K562 (cell line): ENCODE measurements around the gene NSDHL.

ENCODE experiments used
- EP300 ChIP-seq: IDR thresholded peaks from 2 replicates; pipeline ENCODE4 v1.6.1; 2012; ENCODE audit warnings: low read length, improper control_type of control experiment
- SMC3 ChIP-seq: conservative IDR thresholded peaks from 2 replicates; pipeline ENCODE4 v1.6.1; 2011; ENCODE audit warnings: low read depth, low read length, improper control_type of control experiment; ENCODE audit not compliant: insufficient read depth
- TEAD4 ChIP-seq, 2 experiments: sonication (generic) in 1 of 2; formaldehyde crosslinking in 1 of 2; IDR thresholded peaks; 2 replicates each; pipeline versions ENCODE4 v1.6.1 to v1.8.0; 2012 to 2022; ENCODE audit warnings: borderline replicate concordance in 1 of 2, inconsistent platforms in 1 of 2, low read length in 1 of 2, mild to moderate bottlenecking in 1 of 2, missing genetic modification reagents in 1 of 2
- ZEB2 ChIP-seq: fragments of 450-650 bp; IDR thresholded peaks from 2 replicates; pipeline ENCODE4 v1.6.1; 2016
- ZNF143 ChIP-seq: sonication (generic); formaldehyde crosslinking; IDR thresholded peaks from 2 replicates; pipeline ENCODE4 v1.9.0; 2022; ENCODE audit warnings: mild to moderate bottlenecking, missing genetic modification reagents
- ZNF217 ChIP-seq: sonication (generic); formaldehyde crosslinking; IDR thresholded peaks from 2 replicates; pipeline ENCODE4 v1.8.0; 2022; ENCODE audit warnings: mild to moderate bottlenecking, missing genetic modification reagents
- TF ChIP-seq, protein P1 (sequence below): fragments of 250-450 bp; sonication (Bioruptor Pico); IDR thresholded peaks from 2 replicates; pipeline ENCODE4 v1.8.0; 2021; ENCODE audit warnings: moderate library complexity, mild to moderate bottlenecking, inconsistent platforms
- TF ChIP-seq, protein P2 (sequence below): sonication (generic); formaldehyde crosslinking; IDR thresholded peaks from 2 replicates; pipeline ENCODE4 v1.9.0; 2022; ENCODE audit warnings: mild to moderate bottlenecking, missing genetic modification reagents
- TF ChIP-seq, protein P3 (sequence below), 2 experiments: fragments of 450-650 bp in 1 of 2; sonication (generic) in 1 of 2; formaldehyde crosslinking in 1 of 2; IDR thresholded peaks in 1 of 2; conservative IDR thresholded peaks in 1 of 2; 2 replicates each; pipeline versions ENCODE4 v1.6.1 to v1.8.1; 2016 to 2023; ENCODE audit warnings: mild to moderate bottlenecking in 2 of 2, moderate library complexity in 2 of 2, inconsistent platforms in 1 of 2, missing genetic modification reagents in 1 of 2
- TF ChIP-seq, protein P4 (sequence below): fragments of 200-800 bp; sonication (Bioruptor generic); IDR thresholded peaks from 2 replicates; pipeline ENCODE4 v1.6.1; 2017; ENCODE audit warnings: missing genetic modification characterization, missing compliant biosample characterization
- TF ChIP-seq, protein P5 (sequence below): sonication (generic); formaldehyde crosslinking; IDR thresholded peaks from 2 replicates; pipeline ENCODE4 v1.5.0; 2020; ENCODE audit warnings: missing genetic modification reagents

DNA sequence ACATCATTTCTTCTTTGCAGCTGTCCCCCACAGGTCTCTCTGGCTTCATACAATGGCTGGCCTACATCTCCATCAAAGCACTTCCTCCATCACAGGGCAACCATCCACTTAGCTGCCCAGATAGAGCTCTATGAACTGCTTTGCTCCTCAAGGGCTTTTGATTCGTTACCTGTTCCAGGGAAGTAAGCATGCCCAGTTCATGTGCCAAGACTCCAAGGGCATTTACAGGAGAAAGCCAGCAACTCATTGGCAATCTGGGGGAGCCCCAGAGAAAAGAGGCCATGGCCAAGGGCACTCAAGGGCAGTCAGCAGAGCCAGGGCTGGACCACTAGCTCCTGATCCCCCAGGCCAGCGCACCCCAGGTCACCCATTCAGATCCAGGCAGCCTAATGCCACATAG is 42.5 kb downstream of the NSDHL start:
- TF ChIP-seq ZNF217 (CRISPR knock-in tag), result no peak
- no peak for TF ChIP-seq TEAD4 (IDR thresholded peaks at IDR 0.05; ENCODE audit: low read length)
- no peak for TF ChIP-seq TEAD4 (CRISPR knock-in tag; IDR thresholded peaks at IDR 0.05; ENCODE audit: borderline replicate concordance)
- TF ChIP-seq, protein P1, sequence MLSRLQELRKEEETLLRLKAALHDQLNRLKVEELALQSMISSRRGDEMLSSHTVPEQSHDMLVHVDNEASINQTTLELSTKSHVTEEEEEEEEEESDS (CRISPR knock-in tag), result no peak
- TF ChIP-seq, protein P2, sequence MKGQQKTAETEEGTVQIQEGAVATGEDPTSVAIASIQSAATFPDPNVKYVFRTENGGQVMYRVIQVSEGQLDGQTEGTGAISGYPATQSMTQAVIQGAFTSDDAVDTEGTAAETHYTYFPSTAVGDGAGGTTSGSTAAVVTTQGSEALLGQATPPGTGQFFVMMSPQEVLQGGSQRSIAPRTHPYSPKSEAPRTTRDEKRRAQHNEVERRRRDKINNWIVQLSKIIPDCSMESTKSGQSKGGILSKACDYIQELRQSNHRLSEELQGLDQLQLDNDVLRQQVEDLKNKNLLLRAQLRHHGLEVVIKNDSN (CRISPR knock-in tag), result no peak
- TF ChIP-seq, protein P3, sequence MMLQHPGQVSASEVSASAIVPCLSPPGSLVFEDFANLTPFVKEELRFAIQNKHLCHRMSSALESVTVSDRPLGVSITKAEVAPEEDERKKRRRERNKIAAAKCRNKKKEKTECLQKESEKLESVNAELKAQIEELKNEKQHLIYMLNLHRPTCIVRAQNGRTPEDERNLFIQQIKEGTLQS (IDR thresholded peaks at IDR 0.05), result no peak
- TF ChIP-seq, protein P3 (CRISPR knock-in tag; conservative IDR thresholded peaks at IDR 0.05), result no peak
- TF ChIP-seq ZEB2, result no peak
- TF ChIP-seq, protein P4, sequence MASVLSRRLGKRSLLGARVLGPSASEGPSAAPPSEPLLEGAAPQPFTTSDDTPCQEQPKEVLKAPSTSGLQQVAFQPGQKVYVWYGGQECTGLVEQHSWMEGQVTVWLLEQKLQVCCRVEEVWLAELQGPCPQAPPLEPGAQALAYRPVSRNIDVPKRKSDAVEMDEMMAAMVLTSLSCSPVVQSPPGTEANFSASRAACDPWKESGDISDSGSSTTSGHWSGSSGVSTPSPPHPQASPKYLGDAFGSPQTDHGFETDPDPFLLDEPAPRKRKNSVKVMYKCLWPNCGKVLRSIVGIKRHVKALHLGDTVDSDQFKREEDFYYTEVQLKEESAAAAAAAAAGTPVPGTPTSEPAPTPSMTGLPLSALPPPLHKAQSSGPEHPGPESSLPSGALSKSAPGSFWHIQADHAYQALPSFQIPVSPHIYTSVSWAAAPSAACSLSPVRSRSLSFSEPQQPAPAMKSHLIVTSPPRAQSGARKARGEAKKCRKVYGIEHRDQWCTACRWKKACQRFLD (CRISPR knock-in tag), result no peak
- TF ChIP-seq, protein P5, sequence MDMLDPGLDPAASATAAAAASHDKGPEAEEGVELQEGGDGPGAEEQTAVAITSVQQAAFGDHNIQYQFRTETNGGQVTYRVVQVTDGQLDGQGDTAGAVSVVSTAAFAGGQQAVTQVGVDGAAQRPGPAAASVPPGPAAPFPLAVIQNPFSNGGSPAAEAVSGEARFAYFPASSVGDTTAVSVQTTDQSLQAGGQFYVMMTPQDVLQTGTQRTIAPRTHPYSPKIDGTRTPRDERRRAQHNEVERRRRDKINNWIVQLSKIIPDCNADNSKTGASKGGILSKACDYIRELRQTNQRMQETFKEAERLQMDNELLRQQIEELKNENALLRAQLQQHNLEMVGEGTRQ (CRISPR knock-in tag), result no peak
- no peak for TF ChIP-seq ZNF143 (CRISPR knock-in tag)
- TF ChIP-seq EP300, result no peak
- TF ChIP-seq SMC3, result no peak
